ENCODE measurements around the gene FOXC2. TPM values are rescaled to one million over a fixed set of nuclear protein-coding genes. Genes with fewer than 3 reads are reported as not detected.

Gene FOXC2
- total and polyA plus RNA-seq, 9 of the 15 experiments (the other 6 are each of a cell fraction or from before 2014, with no cell fraction given): 0.01 to 0.11 (median 0.10) TPM; not detected in 5

- TF ChIP-seq FOXP4 (CRISPR knock-in tag; IDR thresholded peaks at IDR 0.05; ENCODE audit: borderline replicate concordance): no peak
- TF ChIP-seq ZFX (CRISPR knock-in tag; IDR thresholded peaks at IDR 0.05): no peak
Measured at GRCh38 chr16:86555704-86556075, 10.9 kb upstream of the FOXC2 start (continued).

- FAIRE-seq: no peak
- DNase-seq (ENCODE audit: extremely low read depth in 1 of 4, low spot score in 3 of 4): no peak
- TF ChIP-seq CEBPZ (IDR thresholded peaks at IDR 0.05; ENCODE audit: borderline replicate concordance, low read depth, low read length) (no peak), CBX8 (IDR thresholded peaks at IDR 0.05; ENCODE audit: borderline replicate concordance, extremely low read depth, low read depth, low read length, poor library complexity, severe bottlenecking) (no peak), MLX (CRISPR knock-in tag; conservative IDR thresholded peaks at IDR 0.05) (no peak), NR2F6 (CRISPR knock-in tag; IDR thresholded peaks at IDR 0.05) (no peak), NR2C2 (CRISPR knock-in tag; IDR thresholded peaks at IDR 0.05) (no peak), NR2C2 (tag; IDR thresholded peaks at IDR 0.05) (no peak), FOXA1 (IDR thresholded peaks at IDR 0.05; ENCODE audit: borderline replicate concordance) (no peak)
- intact Hi-C loops (cut with micrococcal nuclease) (no loop called here), in situ Hi-C loops (cut with MboI) (loop anchor here (25.0 kb wide), 1 partner anchor 1081 kb away; no protein-coding TSS in a partner anchor)
- no TSS peak for BruUV-seq (replicated peaks)
- Histone ChIP-seq H3K4me2 (ENCODE audit: insufficient read depth, low read length) (no peak overlapping the region), H3K27me3 (ENCODE audit: control insufficient read depth in 2 of 2, insufficient read depth in 2 of 2, low read length in 2 of 2) (peaks cover 24 to 28% of the 10 kb centered on the region in 2 experiments; a peak in 4 of 5 replicates), H2AFZ (ENCODE audit: low read depth, low read length) (no peak overlapping the region), H3K27ac (ENCODE audit: extremely low read depth, low read depth, low read length) (no peak overlapping the region), H3K9me1 (ENCODE audit: control insufficient read depth, insufficient read depth, low read length) (no peaks in the 10 kb centered on the region), H3K9me3 (replicated peaks; ENCODE audit: control insufficient read depth, insufficient read depth, low read depth, low read length) (no peaks in the 10 kb centered on the region), H3K79me2 (ENCODE audit: control insufficient read depth, insufficient read depth, low read length) (peaks cover 13% of the 10 kb centered on the region), H3K36me3 (ENCODE audit: control insufficient read depth, insufficient read depth, low read length) (peaks cover 9% of the 10 kb centered on the region; the same call in 1 of the 3 replicates), H3K9ac (ENCODE audit: insufficient read depth in 1 of 2, low read depth in 2 of 2, low read length in 2 of 2) (no peak overlapping the region), H3K4me1 (replicated peaks in 1 of 2; ENCODE audit: control insufficient read depth in 2 of 2, insufficient read depth in 2 of 2, low read length in 2 of 2) (peaks cover 0 to 18% of the 10 kb centered on the region in 2 experiments; a peak in 3 of 5 replicates), H3K4me3 (no peak overlapping the region), H4K20me1 (replicated peaks; ENCODE audit: control insufficient read depth, insufficient read depth, low read length) (no peaks in the 10 kb centered on the region)
- ATAC-seq: no peak
- 13% methylated on average over 5 of the region's 5 CpGs for WGBS (ENCODE audit: insufficient coverage, low coverage, missing lambda C conversion rate)
- POLR2A ChIA-PET: no interaction called here
- CTCF ChIA-PET (ENCODE audit: low intra/inter-chr PET ratio): interaction anchor here (1.1 kb wide), 1 partner anchor 8 kb away, joined by 3 read pairs; no protein-coding TSS in a partner anchor
Measured at GRCh38 chr16:86556576-86556975, 10.1 kb upstream of the FOXC2 start.
